Stimulated activated CD4-positive, alpha-beta T cell treated with anti-CD3 and anti-CD28 coated beads, TNF-alpha, amount 100 ng/mL, for 4 hours (primary cell): ENCODE results near the gene DAZ4.
"Not testable (repeated sequence)": the region's sequence is repeated elsewhere in the genome, so short reads cannot be mapped to it uniquely, and the experiment has no call there.

Experiments used
- DNase-seq, 3 experiments: peaks; one replicate each; pipeline ENCODE4 v3.0.0-alpha.2; 2020; ENCODE audit warnings: low read depth in 3 of 3

DAZ4 gene

GRCh38 chrY:24833619-24834018 lies at the start of gene DAZ4:
Gene DAZ4, plus strand, starts transcription at chrY:24833919. Its CDS starts 208 bp downstream, at chrY:24834127.
- not testable (repeated sequence) for DNase-seq

- not testable (repeated sequence) for DNase-seq
These were observed 20.4 kb upstream of the DAZ4 start, which contains the start of gene DAZ3 for GRCh38 chrY:24813293-24813692. Gene DAZ3, minus strand, starts transcription at chrY:24813393. Its CDS starts 208 bp downstream, at chrY:24813185.

- not testable (repeated sequence) for DNase-seq
These were observed 11.9 kb upstream of the DAZ4 start for GRCh38 chrY:24821836-24822235.

- not testable (repeated sequence) for DNase-seq
These were observed 9.4 kb upstream of the DAZ4 start for GRCh38 chrY:24824184-24824879.

GRCh38 chrY:24825069-24825468 lies 8.7 kb upstream of the DAZ4 start:
- DNase-seq: not testable (repeated sequence)
